Hindlimb muscle (tissue), 1 donor: ENCODE measurements around the gene LMNA. TPM values are rescaled to one million over a fixed set of nuclear protein-coding genes. Genes with fewer than 3 reads are reported as not detected.
A peak's percentile ranks its signal among the peaks of the same experiment; 100 is the strongest.

Experiments
- DNase-seq: peaks from one replicate; pipeline ENCODE4 v3.0.0-alpha.2; 2013
- polyA plus RNA-seq: library from polyadenylated mRNA; unstranded; fragments of 120-200 nt; gene quantifications from one replicate; pipeline ENCODE4 v1.2.1, GENCODE V29; 2013; ENCODE audit not compliant: insufficient read length

Gene LMNA
- polyA plus RNA-seq, 1 donor: 319 TPM

DNA sequence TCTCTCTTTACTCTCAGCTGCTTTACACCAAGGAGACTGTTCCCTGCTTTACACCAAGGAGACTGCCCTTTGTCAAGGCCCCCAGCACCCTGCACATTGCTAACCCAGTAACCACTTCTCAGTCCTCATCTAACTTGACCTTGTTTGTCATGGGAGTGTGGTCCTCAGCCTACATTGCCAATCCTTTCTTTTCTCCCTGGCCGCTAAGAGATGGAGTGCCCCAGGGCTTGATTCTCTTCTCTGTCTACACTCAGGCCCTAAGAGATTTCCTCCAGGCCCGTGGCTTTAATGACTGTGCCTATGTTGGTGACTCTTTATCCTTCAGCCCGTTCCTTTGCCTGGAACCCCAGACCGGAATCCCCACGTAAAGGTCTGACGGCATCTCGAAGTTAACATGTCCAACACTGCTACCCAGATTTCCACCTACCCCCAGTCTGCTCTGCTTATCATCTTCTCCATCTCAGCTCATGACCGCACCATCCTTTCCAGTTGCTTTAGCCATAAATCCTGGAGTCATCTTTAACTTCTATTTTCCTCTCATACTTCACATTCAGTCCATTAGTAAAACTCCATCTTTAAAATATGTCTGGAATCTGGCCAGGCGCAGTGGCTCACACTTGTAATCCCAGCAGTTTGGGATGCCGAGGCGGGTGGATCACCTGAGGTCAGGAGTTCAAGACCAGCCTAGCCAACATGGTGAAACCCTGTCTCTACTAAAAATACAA lies 29.4 kb downstream of the LMNA start:
- no peak for DNase-seq

DNA sequence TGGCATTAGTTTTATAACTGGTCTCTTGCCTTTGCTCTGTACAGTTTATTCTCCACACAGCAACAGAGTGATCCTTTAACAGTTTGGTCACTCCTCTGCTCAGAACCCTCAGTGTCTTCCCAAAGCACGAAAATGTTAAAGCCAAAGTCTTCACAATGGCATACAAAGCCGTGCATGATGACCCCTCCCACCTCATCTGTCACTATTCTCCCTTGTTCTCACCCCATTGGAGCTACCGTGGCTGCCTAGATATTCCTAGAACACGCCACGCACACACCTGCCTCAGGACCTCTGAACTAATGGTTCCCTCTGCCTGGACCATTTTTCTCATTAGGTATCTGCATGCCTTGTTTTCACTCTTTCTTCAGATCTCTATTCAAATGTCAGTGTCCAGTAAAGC lies 30.2 kb downstream of the LMNA start:
- no peak for DNase-seq

DNA sequence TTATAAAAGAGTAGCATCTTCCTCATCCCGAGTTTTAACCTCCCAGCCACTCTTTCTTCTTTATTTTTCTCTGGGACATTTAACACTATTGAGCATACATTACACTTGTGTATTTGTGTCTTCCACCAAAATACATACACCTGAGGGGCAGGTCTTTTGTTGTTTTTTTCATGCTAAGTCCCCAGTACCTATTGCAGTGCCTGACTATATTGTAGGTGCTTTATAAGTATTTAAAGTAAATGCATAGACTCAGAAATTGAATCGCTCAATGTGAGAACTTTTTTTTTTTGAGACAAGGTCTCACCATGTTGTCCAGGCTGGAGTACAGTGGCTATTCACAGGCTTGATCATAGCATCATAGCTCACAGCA lies 31.1 kb downstream of the LMNA start:
- no peak for DNase-seq

DNA sequence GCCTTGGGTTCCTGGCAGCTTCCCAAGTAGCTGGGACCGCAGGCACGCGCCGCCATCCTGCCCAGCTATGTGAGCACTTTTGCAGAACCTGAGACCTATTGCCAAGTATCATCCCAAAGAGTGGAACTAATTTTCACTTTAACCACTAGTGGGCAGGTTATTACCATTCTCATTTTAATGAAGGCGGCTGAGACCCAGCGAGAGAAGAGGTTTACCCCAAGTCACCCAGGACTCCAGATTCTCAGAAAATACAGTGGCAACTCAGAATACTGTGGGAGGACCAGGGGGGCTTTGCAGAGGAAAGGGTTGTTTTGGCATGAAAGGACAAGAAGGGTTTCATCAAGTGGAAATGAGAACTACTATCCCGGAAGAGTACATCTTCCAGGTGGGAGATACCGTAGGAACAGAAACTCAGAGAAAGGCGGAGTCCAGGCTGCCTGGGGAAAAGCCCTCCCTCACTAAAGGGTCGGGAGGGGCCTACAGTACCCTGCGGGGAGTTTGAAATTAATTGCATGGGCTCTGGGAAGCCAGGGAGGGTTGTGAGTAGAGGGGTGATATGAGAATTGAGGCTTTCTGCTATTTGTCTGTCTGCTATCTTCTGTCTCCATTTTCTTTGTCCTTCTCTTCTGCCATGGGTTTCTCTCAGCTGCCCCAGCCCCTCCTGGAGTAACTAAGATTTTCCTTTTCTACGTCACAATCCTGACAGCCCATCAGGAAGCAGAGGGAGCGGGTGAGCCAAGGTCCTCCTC lies 31.7 kb downstream of the LMNA start:
- peak; percentile 79 for DNase-seq

DNA sequence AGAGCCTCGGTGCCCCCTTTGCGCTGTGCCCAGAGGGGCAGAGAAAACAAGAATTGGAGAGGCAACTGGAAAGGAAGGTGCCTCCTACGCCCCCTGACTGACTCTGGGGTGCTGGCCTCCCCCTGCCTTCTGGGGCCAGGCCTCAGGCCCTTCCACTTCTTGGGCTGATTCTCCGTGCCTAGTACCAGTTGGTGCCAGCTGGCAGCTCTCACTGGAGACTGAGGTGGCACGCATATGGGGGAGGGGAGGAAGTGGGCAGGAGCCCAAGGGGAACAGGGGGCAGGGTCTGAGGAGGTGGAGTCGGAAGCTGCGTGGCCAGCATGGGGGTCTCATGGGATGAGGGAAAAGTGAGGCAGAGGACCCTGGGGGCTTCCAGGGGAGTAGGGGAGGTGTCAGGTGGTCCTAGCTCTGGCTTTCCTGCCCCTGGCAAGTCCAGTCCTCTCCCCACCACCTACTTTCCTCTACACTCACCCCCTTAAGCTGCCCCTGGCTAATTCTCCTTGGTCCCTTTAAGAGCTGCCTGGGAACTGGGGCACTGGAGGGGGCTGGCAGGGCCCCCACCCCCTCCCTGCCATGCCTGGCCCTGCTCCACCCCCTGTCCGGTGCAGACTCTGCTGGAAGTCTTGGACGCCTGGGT lies 32.4 kb downstream of the LMNA start:
- no peak for DNase-seq

DNA sequence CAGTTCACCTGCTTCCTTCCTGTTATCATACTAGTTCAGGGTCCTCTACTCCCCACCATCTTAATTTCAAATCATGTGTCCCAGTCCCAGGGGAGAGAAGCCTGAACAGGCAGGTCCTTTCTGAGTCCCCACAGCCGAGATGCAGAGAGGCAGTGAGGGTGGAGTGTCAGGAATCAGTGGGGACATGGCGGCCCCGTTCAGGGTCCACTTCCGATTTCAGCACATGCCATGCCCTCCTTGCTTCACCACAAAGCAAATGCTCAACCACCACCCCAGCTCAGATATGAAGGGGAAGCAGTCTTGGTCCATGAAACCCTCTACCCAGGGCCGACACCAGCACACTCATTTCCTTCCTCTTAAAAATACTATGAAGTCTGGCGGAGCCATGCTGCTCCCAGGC lies 33.7 kb downstream of the LMNA start:
- DNase-seq: no peak

DNA sequence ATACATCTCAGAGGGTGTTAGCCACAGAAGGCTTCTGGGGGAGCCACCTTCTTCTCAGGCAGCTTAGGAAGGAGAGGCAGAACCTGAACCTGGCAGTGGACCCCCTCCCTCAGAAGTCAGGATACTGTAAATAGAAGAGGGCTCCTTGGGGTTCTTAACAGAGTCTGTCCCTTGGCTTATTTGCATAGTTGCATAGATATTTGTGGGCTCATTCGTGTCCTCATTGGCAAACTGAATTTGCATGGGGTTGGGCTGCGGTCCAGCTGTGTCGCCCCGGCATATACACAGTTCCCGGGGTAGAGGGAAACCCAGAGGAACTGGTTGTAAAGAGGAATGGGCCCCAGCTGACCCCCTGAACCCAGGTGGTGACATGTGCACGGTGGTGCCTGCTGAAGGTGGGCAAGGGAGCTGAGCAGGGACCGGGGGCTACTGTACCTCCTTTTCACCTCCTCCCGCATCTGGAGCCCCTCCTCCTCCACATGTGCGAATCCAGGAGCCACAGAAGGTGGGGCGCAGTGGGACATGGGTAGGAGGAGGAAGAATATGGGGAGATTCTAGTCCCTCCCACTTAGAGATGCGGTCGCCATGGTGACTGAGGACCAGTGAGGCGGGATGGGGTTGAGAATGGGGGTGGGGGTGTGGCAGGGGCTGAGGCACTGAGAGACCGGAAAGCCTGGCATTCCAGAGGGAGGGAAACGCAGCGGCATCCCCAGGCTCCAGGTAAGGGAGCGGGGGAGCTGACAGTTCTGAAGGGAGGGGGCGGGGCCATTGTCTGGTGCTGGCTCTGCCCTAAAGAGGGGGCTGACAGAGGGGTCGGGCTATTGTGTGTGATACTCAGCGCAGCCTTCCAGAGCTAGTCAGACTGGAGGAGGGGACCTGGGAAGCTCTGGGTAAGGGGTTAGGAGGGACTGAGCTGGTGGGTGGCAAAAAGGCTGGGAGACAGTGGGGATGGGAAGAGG lies 35.1 kb downstream of the LMNA start:
- no peak for DNase-seq

DNA sequence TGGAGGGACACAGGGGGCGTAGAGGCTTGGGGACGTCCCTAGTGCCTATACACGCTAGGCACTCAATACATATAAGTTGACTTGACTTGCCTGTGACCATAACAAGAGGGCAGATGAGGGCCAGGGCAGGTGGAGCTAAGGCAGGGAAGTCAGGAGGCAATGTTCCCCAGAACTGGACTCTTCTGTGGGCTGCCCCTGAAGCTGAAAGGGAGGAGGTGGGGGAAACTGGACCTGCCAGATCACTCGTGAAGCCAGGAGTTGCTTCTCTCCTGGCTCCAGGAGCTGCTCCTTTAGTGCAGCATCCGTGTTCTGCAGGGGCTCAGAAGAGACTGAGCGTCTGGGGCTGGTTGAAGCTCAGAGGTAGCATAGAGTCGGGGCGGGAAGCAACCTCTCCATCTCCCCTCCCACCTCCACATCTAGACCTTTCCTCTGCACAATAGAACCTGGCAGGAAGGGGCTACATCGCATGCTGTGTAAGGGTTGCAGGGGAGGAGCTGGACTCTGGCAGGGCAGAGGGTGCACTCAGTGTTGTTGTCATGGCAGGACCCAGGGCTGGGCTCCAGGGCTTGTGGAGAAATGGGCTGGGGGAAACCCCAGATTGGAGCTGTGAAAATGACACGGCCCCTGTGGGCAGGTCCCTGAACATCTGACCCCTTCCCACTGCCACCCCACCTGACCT lies 36.0 kb downstream of the LMNA start:
- no peak for DNase-seq

DNA sequence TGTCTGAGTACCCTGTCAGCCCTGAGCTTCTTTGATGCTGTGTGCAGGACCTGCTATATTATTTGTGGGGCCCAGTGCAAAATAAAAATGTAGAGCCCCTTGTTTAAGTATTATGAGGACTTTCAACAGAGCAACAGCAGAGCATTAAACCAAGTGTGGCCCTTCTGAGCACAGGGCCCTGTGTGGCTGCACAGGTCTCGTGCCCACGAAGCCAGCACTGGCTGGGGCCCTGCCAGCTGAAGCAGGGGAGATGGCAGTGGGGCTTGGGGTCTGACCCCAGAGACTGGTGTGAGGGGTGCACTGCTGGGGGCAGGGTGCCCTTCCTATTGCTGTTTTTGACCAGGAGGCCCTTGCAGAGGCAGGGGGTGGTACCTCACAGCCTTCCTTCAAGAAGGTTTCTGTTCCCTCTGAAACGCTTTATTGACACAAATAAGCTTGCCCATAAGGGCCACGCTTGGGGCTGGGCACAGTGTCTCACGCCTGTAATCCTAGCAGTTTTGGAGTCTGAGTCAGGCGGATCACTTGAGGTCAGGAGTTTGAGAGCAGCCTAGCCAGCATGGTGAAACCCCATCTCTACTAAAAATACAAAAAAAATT lies 36.7 kb downstream of the LMNA start:
- no peak for DNase-seq

DNA sequence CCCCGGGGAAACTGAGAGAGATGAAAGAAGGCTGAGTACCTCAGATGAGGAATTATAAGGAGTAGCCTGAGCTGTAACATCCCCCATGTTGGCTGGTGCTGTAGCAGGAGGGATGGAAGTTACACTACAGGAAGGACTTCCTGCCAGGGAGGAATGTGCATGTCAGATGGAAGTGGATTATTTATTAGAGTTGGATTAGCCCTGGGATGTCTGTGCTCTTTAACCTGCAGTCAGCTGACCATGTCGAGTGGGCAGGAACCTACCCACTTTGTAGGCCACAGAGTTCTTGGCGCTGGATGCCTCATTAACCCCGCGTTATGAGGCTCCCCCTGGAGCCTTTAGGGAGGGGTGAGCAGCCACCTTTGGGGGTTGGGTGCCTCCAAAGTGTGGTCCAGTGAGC lies 38.1 kb downstream of the LMNA start:
- no peak for DNase-seq

DNA sequence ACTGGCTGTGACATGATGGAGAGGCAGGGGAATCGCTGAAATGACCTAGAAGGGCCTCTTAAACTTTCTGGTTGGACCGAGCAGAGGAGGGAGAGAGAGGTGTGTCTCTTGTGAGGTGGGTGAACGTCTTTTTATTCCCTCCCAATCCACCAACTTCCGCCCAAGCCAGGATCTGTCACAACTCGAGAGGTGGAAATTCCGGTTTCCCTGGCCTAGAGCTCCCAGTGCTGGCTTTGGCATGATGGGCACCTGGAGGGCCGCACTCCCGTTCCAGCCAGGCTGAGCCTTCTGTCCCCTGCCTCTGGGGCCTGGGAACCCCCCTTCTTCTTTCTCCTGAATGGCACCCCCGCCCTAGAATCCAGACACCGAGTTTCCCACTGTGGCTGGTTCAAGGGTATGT lies 38.9 kb downstream of the LMNA start, which contains the start of gene SEMA4A:
Gene SEMA4A, plus strand, starts transcription at position 224 of the 400 bp plus-strand sequence. CDS start 994 bp downstream, outside the sequence.
- DNase-seq: no peak

DNA sequence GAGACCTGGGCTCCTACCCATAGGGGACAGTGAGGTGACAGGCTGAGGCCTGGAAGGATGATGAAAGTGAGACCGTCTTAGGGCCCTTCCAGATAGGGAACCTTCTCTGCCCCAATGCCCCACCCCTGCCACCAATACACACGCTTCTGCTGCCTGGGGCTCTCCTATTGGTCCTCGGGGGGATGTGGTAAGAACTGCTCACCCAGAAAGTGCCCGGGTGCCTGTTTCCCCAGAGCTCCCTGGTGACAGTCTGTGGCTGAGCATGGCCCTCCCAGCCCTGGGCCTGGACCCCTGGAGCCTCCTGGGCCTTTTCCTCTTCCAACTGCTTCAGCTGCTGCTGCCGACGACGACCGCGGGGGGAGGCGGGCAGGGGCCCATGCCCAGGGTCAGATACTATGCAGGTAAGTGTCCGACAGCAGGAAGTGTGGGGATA lies 39.8 kb downstream of the LMNA start:
- DNase-seq: no peak

DNA sequence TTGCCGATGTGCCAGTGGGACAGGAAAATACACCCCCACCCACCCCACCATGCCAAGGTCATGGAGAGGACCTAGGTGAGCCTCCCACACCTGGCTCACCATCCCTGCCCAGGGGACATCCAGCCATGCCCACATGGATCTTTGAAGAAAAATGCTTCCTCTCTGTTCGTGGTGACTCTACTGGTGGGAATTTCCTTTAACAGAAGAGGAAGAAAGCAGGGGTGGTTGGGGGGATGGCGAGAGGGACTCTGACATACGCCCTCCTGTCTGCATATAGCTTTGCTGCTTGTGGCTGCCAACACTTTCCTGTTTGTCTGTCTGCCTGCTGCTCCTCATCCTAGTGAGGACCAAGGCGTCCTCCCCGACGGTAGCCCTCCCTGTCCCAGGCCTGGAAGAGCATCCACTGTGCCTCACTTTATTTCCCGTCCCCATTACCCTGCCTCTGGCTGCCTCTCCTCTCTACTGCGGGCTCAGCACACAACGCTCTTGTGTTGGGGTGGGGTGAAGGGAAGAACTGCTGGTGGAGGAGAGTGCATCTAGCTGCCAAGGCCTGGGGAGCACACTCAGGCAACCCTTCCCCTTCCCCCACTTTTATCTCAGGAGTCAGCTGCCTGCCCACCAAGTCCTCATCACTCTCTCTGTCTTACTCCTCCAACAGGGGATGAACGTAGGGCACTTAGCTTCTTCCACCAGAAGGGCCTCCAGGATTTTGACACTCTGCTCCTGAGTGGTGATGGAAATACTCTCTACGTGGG lies 41.4 kb downstream of the LMNA start:
- DNase-seq: no peak

DNA sequence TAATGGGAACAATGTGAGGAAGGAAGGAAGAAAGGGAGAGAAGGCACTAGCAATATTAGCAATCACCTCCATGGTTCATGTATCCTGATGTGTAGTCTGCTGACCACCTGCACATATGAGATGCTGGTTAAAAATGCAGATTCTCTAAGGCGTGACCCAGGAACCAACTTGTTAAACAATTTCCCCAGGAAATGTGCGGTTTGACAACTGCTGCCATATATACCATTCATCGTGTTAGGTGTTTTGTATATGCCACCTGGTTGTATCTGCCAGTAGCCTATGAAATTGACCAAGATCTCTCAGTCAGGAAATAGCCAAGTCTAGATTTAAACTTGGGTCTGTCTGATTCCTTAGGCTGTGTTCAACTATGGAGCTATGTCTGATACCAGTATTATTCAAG lies 43.0 kb downstream of the LMNA start:
- no peak for DNase-seq

DNA sequence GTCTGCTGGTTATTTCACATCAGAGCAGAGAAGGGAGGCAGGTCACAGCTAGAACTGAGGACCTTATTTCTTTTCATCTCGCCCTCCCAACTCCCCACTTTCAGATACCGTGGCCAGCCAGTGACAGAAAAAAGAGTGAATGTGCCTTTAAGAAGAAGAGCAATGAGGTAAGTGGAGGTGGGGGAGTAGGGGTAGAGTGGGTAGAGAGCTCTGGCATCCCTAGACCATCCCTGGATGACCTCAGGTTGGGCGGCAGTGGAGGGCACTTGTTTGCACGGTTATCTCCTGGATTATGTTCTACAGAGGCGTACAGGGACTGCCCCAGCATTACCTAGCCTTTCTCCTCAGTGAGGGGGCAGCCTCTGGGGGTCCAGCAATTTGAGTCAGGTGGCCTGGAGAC lies 43.5 kb downstream of the LMNA start:
- DNase-seq: no peak

DNA sequence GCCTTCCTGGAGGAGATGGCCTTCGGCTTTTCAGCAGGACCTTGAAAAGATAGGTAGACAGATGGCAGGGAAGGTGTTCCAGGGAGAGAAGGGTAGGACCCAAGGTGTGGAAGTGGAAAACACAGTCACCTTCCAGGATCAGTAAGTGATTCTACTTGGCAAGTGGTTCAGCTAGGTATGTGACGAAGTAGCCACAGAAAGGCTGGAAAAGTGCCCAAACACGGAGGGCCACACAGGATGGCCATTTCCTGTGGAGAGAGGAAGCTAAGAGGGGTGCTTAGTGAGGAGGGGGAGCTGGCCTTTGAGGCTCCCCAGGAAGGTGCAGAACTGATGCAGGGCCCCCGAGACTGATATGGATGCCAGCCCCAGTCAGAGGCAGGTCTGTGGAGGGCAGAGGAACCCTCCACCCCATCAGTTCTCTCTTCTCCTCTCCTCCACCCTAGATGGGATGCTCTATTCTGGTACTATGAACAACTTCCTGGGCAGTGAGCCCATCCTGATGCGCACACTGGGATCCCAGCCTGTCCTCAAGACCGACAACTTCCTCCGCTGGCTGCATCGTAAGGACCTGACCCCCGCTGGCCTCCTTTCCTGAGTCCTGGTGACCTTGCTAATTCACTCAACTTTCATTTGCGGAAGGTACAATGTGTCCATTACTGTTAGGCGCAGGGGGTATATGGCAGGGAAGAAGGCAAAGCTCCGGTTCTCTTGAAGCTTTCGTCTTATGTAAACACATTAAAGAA lies 45.7 kb downstream of the LMNA start:
- no peak for DNase-seq

DNA sequence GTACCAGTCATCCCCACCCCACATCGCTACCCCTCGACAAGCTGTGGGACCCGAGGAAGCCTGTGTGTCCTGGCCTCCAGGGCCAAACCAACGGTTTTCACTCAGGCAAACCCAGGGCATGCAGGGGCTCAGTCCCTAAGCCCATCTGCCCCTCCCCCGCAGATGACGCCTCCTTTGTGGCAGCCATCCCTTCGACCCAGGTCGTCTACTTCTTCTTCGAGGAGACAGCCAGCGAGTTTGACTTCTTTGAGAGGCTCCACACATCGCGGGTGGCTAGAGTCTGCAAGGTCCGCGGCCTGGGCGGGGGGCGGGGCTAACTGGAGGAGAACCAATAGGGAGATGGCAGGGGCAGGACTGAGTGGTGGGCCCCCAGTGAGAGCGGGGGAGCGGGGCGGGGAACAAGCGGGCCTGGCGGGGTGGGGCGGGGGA lies 46.2 kb downstream of the LMNA start:
- DNase-seq: peak; percentile 90

DNA sequence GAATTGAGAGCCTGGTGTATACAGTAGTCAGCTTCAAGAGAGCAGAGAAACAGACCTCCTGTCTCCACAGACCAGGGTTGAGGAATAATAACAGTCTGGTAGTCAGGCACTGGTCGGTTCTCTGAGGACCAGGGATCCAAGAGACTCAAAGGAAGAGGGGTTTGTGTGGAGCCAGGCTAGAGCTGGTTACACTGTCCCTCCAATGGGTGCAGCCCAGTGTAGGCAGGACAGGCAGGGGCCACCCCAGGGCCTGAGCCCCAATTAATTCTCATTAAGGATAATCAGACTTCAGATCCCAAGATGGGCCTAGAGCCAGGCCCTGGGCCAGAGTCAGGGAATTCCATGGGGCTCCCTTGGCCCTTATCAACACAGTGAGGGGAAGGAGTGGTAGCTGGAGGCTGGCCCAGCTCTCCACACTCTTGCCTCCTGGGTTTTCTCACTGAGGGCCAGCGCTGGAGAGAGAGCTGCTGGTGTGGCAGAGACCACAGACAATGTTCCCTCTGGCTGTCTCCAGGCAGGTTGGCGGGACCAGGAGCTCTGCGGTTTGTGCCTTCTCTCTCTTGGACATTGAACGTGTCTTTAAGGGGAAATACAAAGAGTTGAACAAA lies 48.0 kb downstream of the LMNA start:
- no peak for DNase-seq

DNA sequence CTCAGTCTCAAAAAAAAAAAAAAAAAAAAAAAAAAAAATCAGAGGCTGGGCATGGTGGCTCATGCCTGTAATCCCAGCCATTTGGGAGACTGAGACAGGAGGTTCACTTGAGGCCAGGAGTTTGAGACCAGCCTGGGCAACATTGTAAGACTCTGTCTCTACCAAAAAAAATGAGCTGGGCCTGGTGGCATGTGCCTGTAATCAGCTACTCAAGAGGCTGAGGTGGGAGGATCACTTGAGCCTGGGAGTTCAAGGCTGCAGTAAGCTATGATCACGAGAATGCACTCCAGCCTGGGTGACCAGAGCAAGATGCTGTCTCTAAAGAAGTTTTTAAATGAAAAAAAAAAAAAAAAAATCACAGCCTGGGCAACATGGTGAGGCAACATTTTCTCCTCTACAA lies 49.2 kb downstream of the LMNA start:
- no peak for DNase-seq
